GM23338 (cell line): Measurements from ENCODE around the gene ACOX3. TPM values are rescaled to one million over a fixed set of nuclear protein-coding genes. Genes with fewer than 3 reads are reported as not detected.

Experiments
- ATAC-seq: fragments of 200-7000 bp; cut with Tn5 transposase; 3 replicates; pipeline ENCODE4 v1.9.1; 2020
- DNase-seq: peaks from one replicate; pipeline ENCODE4 v3.0.0-alpha.2; 2015; ENCODE audit warnings: low spot score
- H2AFZ ChIP-seq: fragments of 200-600 bp; sonication (generic); 2 replicates; pipeline ENCODE4 v1.8.0; 2016; ENCODE audit warnings: antibody characterized with exemption, mild to moderate bottlenecking, moderate library complexity
- H3F3A ChIP-seq: fragments of 200-600 bp; sonication (generic); replicated peaks from 2 replicates; pipeline ENCODE4 v1.8.0; 2017; ENCODE audit warnings: antibody characterized with exemption, mixed run types, low read depth
- H3K27ac ChIP-seq: fragments of 200-600 bp; sonication (generic); 2 replicates; pipeline ENCODE4 v1.6.1; 2016; ENCODE audit warnings: low read depth
- H3K27me3 ChIP-seq: fragments of 200-600 bp; sonication (generic); 2 replicates; pipeline ENCODE4 v1.8.0; 2016; ENCODE audit warnings: mild to moderate bottlenecking, mixed run types, moderate library complexity; ENCODE audit not compliant: insufficient read depth
- H3K36me3 ChIP-seq: fragments of 200-600 bp; sonication (generic); 2 replicates; pipeline ENCODE4 v1.8.0; 2016; ENCODE audit warnings: mild to moderate bottlenecking; ENCODE audit not compliant: insufficient read depth
- H3K4me1 ChIP-seq: fragments of 200-600 bp; sonication (generic); 2 replicates; pipeline ENCODE4 v1.8.0; 2016; ENCODE audit warnings: mild to moderate bottlenecking, moderate library complexity; ENCODE audit not compliant: insufficient read depth
- H3K4me2 ChIP-seq: fragments of 200-600 bp; sonication (generic); 2 replicates; pipeline ENCODE4 v1.7.1; 2017; ENCODE audit warnings: mixed run types
- H3K4me3 ChIP-seq: fragments of 200-600 bp; sonication (generic); 2 replicates; pipeline ENCODE4 v1.6.1; 2016; ENCODE audit warnings: mixed run types
- H3K79me2 ChIP-seq: fragments of 200-600 bp; sonication (generic); replicated peaks from 2 replicates; pipeline ENCODE4 v1.8.0; 2017; ENCODE audit warnings: mild to moderate bottlenecking; ENCODE audit not compliant: insufficient read depth
- H3K9me2 ChIP-seq: fragments of 200-600 bp; sonication (generic); 2 replicates; pipeline ENCODE4 v1.8.0; 2017; ENCODE audit not compliant: insufficient read depth
- H4K20me1 ChIP-seq: fragments of 200-600 bp; sonication (generic); replicated peaks from 2 replicates; pipeline ENCODE4 v1.8.0; 2017; ENCODE audit warnings: mild to moderate bottlenecking; ENCODE audit not compliant: insufficient read depth
- H3K27ac Mint-ChIP-seq: 2 replicates; pipeline ENCODE4 v1.8.0; 2020; ENCODE audit warnings: inconsistent platforms, mild to moderate bottlenecking, moderate library complexity, mixed read lengths
- H3K27me3 Mint-ChIP-seq: 3 replicates; pipeline ENCODE4 v1.8.0; 2022; ENCODE audit warnings: low read depth, mild to moderate bottlenecking, moderate library complexity, mixed read lengths, inconsistent platforms; ENCODE audit not compliant: insufficient read depth, poor library complexity
- H3K36me3 Mint-ChIP-seq: 3 replicates; pipeline ENCODE4 v1.8.0; 2021; ENCODE audit warnings: low read depth, mild to moderate bottlenecking, inconsistent platforms, moderate library complexity, mixed read lengths
- H3K4me1 Mint-ChIP-seq: 3 replicates; pipeline ENCODE4 v1.8.0; 2020; ENCODE audit warnings: mild to moderate bottlenecking, inconsistent platforms, mixed read lengths
- H3K4me3 Mint-ChIP-seq: 3 replicates; pipeline ENCODE4 v1.8.0; 2021; ENCODE audit warnings: moderate library complexity, mild to moderate bottlenecking, inconsistent platforms, mixed read lengths
- H3K9me3 Mint-ChIP-seq: 3 replicates; pipeline ENCODE4 v1.8.0; 2020; ENCODE audit warnings: moderate library complexity, mild to moderate bottlenecking, inconsistent platforms, mixed read lengths
- CREB1 ChIP-seq: fragments of 250-450 bp; sonication (Bioruptor Pico); IDR thresholded peaks from 2 replicates; pipeline ENCODE4 v1.5.0; 2020; ENCODE audit warnings: low read depth, mild to moderate bottlenecking, moderate library complexity
- EZH2 ChIP-seq: fragments of 200-600 bp; sonication (generic); IDR thresholded peaks from one replicate; pipeline ENCODE4 v1.8.0; 2017; ENCODE audit warnings: antibody characterized with exemption, mild to moderate bottlenecking, low read depth; ENCODE audit not compliant: unreplicated experiment
- EZH2phosphoT487 ChIP-seq: fragments of 200-600 bp; sonication (generic); IDR thresholded peaks from one replicate; pipeline ENCODE4 v1.8.1; 2018; ENCODE audit warnings: antibody characterized with exemption; ENCODE audit not compliant: unreplicated experiment
- JUNB ChIP-seq: IDR thresholded peaks from one replicate; pipeline ENCODE4 v1.6.1; 2016; ENCODE audit warnings: antibody characterized with exemption; ENCODE audit not compliant: unreplicated experiment
- NANOG ChIP-seq: IDR thresholded peaks from 2 replicates; pipeline ENCODE4 v1.6.1; 2016; ENCODE audit warnings: antibody characterized with exemption, borderline replicate concordance
- POLR2AphosphoS5 ChIP-seq: IDR thresholded peaks from 2 replicates; pipeline ENCODE4 v1.6.1; 2016; ENCODE audit warnings: antibody characterized with exemption, low read depth
- STAT1 ChIP-seq: IDR thresholded peaks from one replicate; pipeline ENCODE4 v1.6.1; 2016; ENCODE audit warnings: antibody characterized with exemption; ENCODE audit not compliant: unreplicated experiment
- ZNF114 ChIP-seq: fragments of 250-450 bp; sonication (Bioruptor Pico); IDR thresholded peaks from 2 replicates; pipeline ENCODE4 v1.5.0; 2020; ENCODE audit warnings: mild to moderate bottlenecking, moderate library complexity
- ZNF331 ChIP-seq: fragments of 250-450 bp; sonication (Bioruptor Pico); IDR thresholded peaks from 2 replicates; pipeline ENCODE4 v1.5.0; 2020; ENCODE audit warnings: low read depth, mild to moderate bottlenecking, moderate library complexity
- polyA plus RNA-seq: library from polyadenylated mRNA; unstranded; fragments of >200 nt; fragmentation: Nextera tagmentation; extraction: Ambion mirVana; gene quantifications from 2 replicates; pipeline ENCODE4 v1.2.1, GENCODE V29; 2016
- total RNA-seq: library from RNA; depleted of rRNA; stranded (reverse); fragments of >200 nt; shearing (Covaris generic); gene quantifications from 2 replicates; pipeline ENCODE4 v1.2.3, GENCODE V29; 2014
- TF ChIP-seq, protein P1 (sequence below): IDR thresholded peaks from one replicate; pipeline ENCODE4 v1.6.1; 2018; ENCODE audit warnings: antibody characterized with exemption; ENCODE audit not compliant: unreplicated experiment
- TF ChIP-seq, protein P2 (sequence below): IDR thresholded peaks from 2 replicates; pipeline ENCODE4 v1.6.1; 2016; ENCODE audit warnings: antibody characterized with exemption
- TF ChIP-seq, protein P3 (sequence below), 2 experiments: fragments of 200-600 bp in 1 of 2; sonication (generic) in 1 of 2; conservative IDR thresholded peaks; 2 replicates each; pipeline versions ENCODE4 v1.5.1 to v1.6.1; 2016 to 2017; ENCODE audit warnings: antibody characterized with exemption in 2 of 2, low read depth in 2 of 2, mild to moderate bottlenecking in 2 of 2, moderate library complexity in 1 of 2
- TF ChIP-seq, protein P4 (sequence below): fragments of 250-450 bp; sonication (Bioruptor Pico); IDR thresholded peaks from 2 replicates; pipeline ENCODE4 v1.5.0; 2020; ENCODE audit warnings: mild to moderate bottlenecking, moderate library complexity

The ACOX3 gene
- total and polyA plus RNA-seq, 2 experiments from 2014 or later: 6.4 to 17.2 TPM

DNA sequence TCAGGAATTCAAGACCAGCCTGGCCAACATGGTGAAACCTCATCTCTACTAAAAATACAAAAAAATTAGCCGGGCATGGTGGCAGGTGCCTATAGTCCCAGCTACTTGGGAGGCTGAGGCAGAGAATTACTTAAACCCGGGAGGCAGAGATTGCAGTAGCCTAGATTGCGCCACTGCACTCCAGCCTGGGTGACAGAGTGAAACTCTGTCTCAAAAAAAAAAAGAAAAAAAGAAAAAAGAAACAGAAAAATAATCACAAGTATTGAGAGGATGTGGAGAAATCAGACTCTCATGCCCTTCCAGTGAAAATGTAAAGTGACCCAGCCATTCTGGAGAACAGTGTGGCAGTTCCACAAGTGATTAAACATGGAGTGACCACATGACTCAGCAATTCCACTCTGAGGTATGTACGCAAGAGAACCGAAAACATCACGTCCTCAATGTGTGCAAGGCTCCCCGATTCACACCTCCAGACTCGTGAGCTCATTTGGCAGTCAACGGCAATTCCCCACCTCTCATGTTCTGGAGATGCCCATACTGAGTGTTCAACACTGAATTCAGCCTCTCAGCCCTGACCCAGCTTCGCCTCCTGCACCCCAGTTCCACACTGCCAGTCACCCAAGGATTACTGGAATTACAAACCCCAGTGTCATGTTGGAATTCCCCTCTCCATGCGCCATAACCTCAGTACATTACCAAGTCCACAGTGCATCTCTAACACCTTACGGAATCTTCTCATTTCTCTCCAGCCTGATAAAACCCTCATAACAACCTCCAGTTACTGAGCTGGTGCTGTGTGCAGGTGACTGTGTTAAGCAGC is 21.1 kb downstream of the ACOX3 start:
- Histone ChIP-seq H3K27me3 (no peaks in the 10 kb centered on the region), H3K4me3 (no peak overlapping the region), H3K79me2 (0 out of 2 replicates have a peak, but pooled peaks cover 4% of the 10 kb centered on the region), H3K27ac (no peak overlapping the region), H3K36me3 (no peaks in the 10 kb centered on the region), H3K9me2 (0 out of 2 replicates have a peak, but pooled peaks cover 3% of the 10 kb centered on the region), H3K4me2 (no peak overlapping the region), H4K20me1 (no peaks in the 10 kb centered on the region; the same call in 1 of the 2 replicates), H2AFZ (no peak overlapping the region), H3K4me1 (no peaks in the 10 kb centered on the region), H3F3A (no peaks in the 10 kb centered on the region)
- H3K27ac Mint-ChIP-seq: peak overlapping the region; percentile 71
- H3K36me3 Mint-ChIP-seq: no peaks in the 10 kb centered on the region; the same call in 2 of the 3 replicates
- TF ChIP-seq, protein P1, sequence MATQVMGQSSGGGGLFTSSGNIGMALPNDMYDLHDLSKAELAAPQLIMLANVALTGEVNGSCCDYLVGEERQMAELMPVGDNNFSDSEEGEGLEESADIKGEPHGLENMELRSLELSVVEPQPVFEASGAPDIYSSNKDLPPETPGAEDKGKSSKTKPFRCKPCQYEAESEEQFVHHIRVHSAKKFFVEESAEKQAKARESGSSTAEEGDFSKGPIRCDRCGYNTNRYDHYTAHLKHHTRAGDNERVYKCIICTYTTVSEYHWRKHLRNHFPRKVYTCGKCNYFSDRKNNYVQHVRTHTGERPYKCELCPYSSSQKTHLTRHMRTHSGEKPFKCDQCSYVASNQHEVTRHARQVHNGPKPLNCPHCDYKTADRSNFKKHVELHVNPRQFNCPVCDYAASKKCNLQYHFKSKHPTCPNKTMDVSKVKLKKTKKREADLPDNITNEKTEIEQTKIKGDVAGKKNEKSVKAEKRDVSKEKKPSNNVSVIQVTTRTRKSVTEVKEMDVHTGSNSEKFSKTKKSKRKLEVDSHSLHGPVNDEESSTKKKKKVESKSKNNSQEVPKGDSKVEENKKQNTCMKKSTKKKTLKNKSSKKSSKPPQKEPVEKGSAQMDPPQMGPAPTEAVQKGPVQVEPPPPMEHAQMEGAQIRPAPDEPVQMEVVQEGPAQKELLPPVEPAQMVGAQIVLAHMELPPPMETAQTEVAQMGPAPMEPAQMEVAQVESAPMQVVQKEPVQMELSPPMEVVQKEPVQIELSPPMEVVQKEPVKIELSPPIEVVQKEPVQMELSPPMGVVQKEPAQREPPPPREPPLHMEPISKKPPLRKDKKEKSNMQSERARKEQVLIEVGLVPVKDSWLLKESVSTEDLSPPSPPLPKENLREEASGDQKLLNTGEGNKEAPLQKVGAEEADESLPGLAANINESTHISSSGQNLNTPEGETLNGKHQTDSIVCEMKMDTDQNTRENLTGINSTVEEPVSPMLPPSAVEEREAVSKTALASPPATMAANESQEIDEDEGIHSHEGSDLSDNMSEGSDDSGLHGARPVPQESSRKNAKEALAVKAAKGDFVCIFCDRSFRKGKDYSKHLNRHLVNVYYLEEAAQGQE: no peak
- TF ChIP-seq CREB1 (no peak), EZH2phosphoT487 (no peak), EZH2 (no peak), ZNF114 (CRISPR knock-in tag) (no peak), JUNB (no peak), NANOG (no peak), POLR2AphosphoS5 (no peak), STAT1 (no peak), ZNF331 (CRISPR knock-in tag) (no peak)
- TF ChIP-seq, protein P2, sequence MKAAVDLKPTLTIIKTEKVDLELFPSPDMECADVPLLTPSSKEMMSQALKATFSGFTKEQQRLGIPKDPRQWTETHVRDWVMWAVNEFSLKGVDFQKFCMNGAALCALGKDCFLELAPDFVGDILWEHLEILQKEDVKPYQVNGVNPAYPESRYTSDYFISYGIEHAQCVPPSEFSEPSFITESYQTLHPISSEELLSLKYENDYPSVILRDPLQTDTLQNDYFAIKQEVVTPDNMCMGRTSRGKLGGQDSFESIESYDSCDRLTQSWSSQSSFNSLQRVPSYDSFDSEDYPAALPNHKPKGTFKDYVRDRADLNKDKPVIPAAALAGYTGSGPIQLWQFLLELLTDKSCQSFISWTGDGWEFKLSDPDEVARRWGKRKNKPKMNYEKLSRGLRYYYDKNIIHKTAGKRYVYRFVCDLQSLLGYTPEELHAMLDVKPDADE: no peak
- TF ChIP-seq, protein P3, sequence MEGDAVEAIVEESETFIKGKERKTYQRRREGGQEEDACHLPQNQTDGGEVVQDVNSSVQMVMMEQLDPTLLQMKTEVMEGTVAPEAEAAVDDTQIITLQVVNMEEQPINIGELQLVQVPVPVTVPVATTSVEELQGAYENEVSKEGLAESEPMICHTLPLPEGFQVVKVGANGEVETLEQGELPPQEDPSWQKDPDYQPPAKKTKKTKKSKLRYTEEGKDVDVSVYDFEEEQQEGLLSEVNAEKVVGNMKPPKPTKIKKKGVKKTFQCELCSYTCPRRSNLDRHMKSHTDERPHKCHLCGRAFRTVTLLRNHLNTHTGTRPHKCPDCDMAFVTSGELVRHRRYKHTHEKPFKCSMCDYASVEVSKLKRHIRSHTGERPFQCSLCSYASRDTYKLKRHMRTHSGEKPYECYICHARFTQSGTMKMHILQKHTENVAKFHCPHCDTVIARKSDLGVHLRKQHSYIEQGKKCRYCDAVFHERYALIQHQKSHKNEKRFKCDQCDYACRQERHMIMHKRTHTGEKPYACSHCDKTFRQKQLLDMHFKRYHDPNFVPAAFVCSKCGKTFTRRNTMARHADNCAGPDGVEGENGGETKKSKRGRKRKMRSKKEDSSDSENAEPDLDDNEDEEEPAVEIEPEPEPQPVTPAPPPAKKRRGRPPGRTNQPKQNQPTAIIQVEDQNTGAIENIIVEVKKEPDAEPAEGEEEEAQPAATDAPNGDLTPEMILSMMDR (conservative IDR thresholded peaks at IDR 0.05; ENCODE audit: low read depth in 2 of 2): no peak
- TF ChIP-seq, protein P4, sequence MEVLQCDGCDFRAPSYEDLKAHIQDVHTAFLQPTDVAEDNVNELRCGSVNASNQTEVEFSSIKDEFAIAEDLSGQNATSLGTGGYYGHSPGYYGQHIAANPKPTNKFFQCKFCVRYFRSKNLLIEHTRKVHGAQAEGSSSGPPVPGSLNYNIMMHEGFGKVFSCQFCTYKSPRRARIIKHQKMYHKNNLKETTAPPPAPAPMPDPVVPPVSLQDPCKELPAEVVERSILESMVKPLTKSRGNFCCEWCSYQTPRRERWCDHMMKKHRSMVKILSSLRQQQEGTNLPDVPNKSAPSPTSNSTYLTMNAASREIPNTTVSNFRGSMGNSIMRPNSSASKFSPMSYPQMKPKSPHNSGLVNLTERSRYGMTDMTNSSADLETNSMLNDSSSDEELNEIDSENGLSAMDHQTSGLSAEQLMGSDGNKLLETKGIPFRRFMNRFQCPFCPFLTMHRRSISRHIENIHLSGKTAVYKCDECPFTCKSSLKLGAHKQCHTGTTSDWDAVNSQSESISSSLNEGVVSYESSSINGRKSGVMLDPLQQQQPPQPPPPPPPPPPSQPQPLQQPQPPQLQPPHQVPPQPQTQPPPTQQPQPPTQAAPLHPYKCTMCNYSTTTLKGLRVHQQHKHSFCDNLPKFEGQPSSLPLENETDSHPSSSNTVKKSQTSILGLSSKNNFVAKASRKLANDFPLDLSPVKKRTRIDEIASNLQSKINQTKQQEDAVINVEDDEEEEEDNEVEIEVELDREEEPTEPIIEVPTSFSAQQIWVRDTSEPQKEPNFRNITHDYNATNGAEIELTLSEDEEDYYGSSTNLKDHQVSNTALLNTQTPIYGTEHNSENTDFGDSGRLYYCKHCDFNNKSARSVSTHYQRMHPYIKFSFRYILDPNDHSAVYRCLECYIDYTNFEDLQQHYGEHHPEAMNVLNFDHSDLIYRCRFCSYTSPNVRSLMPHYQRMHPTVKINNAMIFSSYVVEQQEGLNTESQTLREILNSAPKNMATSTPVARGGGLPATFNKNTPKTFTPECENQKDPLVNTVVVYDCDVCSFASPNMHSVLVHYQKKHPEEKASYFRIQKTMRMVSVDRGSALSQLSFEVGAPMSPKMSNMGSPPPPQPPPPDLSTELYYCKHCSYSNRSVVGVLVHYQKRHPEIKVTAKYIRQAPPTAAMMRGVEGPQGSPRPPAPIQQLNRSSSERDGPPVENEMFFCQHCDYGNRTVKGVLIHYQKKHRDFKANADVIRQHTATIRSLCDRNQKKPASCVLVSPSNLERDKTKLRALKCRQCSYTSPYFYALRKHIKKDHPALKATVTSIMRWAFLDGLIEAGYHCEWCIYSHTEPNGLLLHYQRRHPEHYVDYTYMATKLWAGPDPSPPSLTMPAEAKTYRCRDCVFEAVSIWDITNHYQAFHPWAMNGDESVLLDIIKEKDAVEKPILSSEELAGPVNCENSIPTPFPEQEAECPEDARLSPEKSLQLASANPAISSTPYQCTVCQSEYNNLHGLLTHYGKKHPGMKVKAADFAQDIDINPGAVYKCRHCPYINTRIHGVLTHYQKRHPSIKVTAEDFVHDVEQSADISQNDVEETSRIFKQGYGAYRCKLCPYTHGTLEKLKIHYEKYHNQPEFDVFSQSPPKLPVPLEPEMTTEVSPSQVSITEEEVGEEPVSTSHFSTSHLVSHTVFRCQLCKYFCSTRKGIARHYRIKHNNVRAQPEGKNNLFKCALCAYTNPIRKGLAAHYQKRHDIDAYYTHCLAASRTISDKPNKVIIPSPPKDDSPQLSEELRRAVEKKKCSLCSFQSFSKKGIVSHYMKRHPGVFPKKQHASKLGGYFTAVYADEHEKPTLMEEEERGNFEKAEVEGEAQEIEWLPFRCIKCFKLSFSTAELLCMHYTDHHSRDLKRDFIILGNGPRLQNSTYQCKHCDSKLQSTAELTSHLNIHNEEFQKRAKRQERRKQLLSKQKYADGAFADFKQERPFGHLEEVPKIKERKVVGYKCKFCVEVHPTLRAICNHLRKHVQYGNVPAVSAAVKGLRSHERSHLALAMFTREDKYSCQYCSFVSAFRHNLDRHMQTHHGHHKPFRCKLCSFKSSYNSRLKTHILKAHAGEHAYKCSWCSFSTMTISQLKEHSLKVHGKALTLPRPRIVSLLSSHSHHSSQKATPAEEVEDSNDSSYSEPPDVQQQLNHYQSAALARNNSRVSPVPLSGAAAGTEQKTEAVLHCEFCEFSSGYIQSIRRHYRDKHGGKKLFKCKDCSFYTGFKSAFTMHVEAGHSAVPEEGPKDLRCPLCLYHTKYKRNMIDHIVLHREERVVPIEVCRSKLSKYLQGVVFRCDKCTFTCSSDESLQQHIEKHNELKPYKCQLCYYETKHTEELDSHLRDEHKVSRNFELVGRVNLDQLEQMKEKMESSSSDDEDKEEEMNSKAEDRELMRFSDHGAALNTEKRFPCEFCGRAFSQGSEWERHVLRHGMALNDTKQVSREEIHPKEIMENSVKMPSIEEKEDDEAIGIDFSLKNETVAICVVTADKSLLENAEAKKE (CRISPR knock-in tag): no peak
- no peaks in the 10 kb centered on the region for H3K9me3 Mint-ChIP-seq
- peaks cover 2% of the 10 kb centered on the region for H3K27me3 Mint-ChIP-seq
- ATAC-seq: no peak
- H3K4me1 Mint-ChIP-seq: no peaks in the 10 kb centered on the region; the same call in 1 of the 3 replicates
- no peak overlapping the region for H3K4me3 Mint-ChIP-seq
- DNase-seq: no peak
